ENCODE data around the gene VIPR1.

VIPR1 gene

GRCh38 chr3:42493126-42493797 is 9.2 kb upstream of the VIPR1 start:
- DNase-seq (ENCODE audit: low spot score), result no peak

- no peak for DNase-seq (ENCODE audit: low spot score)
Observed at GRCh38 chr3:42493798-42494151, 8.7 kb upstream of the VIPR1 start.

- no peak for DNase-seq (ENCODE audit: low spot score)
Observed at GRCh38 chr3:42495393-42495792, 7.0 kb upstream of the VIPR1 start.

- DNase-seq (ENCODE audit: low spot score), result peak; percentile 74
Observed at GRCh38 chr3:42497009-42497731, 5.3 kb upstream of the VIPR1 start.

GRCh38 chr3:42498034-42498433 is 4.4 kb upstream of the VIPR1 start:
- no peak for DNase-seq (ENCODE audit: low spot score)

GRCh38 chr3:42498791-42499477 is 3.5 kb upstream of the VIPR1 start:
- no peak for DNase-seq (ENCODE audit: low spot score)

GRCh38 chr3:42499478-42499871 is 3.0 kb upstream of the VIPR1 start:
- no peak for DNase-seq (ENCODE audit: low spot score)

- DNase-seq (ENCODE audit: low spot score), result no peak
Observed at GRCh38 chr3:42500091-42500490, 2.4 kb upstream of the VIPR1 start.

GRCh38 chr3:42500909-42501308 is 1.5 kb upstream of the VIPR1 start:
- no peak for DNase-seq (ENCODE audit: low spot score)

- DNase-seq (ENCODE audit: low spot score), result no peak
Observed at GRCh38 chr3:42501321-42501680, 1.1 kb upstream of the VIPR1 start.

- DNase-seq (ENCODE audit: low spot score), result peak; percentile 60
Observed at GRCh38 chr3:42501681-42502428, 588 bp upstream of the VIPR1 start.

- DNase-seq (ENCODE audit: low spot score), result no peak
Observed at GRCh38 chr3:42503251-42503924, 945 bp downstream of the VIPR1 start.

GRCh38 chr3:42503957-42504333 is 1.5 kb downstream of the VIPR1 start:
- DNase-seq (ENCODE audit: low spot score), result no peak

GRCh38 chr3:42504334-42505127 is 2.1 kb downstream of the VIPR1 start:
- no peak for DNase-seq (ENCODE audit: low spot score)

GRCh38 chr3:42505128-42505848 is 2.8 kb downstream of the VIPR1 start:
- no peak for DNase-seq (ENCODE audit: low spot score)

- DNase-seq (ENCODE audit: low spot score), result no peak
Observed at GRCh38 chr3:42505849-42506410, 3.5 kb downstream of the VIPR1 start.

- DNase-seq (ENCODE audit: low spot score), result no peak
Observed at GRCh38 chr3:42507252-42507651, 4.8 kb downstream of the VIPR1 start.

- no peak for DNase-seq (ENCODE audit: low spot score)
Observed at GRCh38 chr3:42507761-42508335, 5.4 kb downstream of the VIPR1 start.

GRCh38 chr3:42508562-42508961 is 6.1 kb downstream of the VIPR1 start:
- DNase-seq (ENCODE audit: low spot score), result no peak

- DNase-seq (ENCODE audit: low spot score), result no peak
Observed at GRCh38 chr3:42509111-42509510, 6.7 kb downstream of the VIPR1 start.

Data from AG20443 (cell line).